Sigmoid colon (tissue), 7 donors: ENCODE results near the gene TTYH1. TPM values are rescaled to one million over a fixed set of nuclear protein-coding genes. Genes with fewer than 3 reads are reported as not detected.

ENCODE experiments used
- DNase-seq: peaks from one replicate; pipeline ENCODE4 v3.0.0-alpha.2; 2019
- H3K27ac ChIP-seq, 4 donors: fragments of 200-600 bp; sonication (generic); one replicate each; pipeline ENCODE4 v1.5.1; 2016 to 2019; ENCODE audit warnings: mild to moderate bottlenecking in 1 of 4
- H3K27me3 ChIP-seq, 3 donors: fragments of 200-600 bp; sonication (generic); one replicate each; pipeline ENCODE4 v1.5.1; 2019; ENCODE audit warnings: mild to moderate bottlenecking in 1 of 3
- H3K36me3 ChIP-seq, 4 donors: fragments of 200-600 bp; sonication (generic); one replicate each; pipeline ENCODE4 v1.5.1; 2016 to 2019
- H3K4me1 ChIP-seq, 4 donors: fragments of 200-600 bp; sonication (generic); one replicate each; pipeline ENCODE4 v1.5.1; 2017 to 2019
- H3K4me3 ChIP-seq, 4 donors: fragments of 200-600 bp; sonication (generic); one replicate each; pipeline ENCODE4 v1.5.1; 2017 to 2019; ENCODE audit warnings: mild to moderate bottlenecking in 2 of 4, moderate library complexity in 1 of 4
- H3K9me3 ChIP-seq, 4 donors: fragments of 200-600 bp in 3 of 4; sonication (generic) in 3 of 4; one replicate each; pipeline versions ENCODE4 v1.5.1 to v1.6.1; 2013 to 2019
- CTCF ChIP-seq, 4 experiments: fragments of 450-650 bp in 3 of 4; fragments of 200-600 bp in 1 of 4; IDR thresholded peaks; one replicate each; pipeline ENCODE4 v1.5.1; 2016 to 2019; ENCODE audit warnings: antibody characterized with exemption in 4 of 4, mild to moderate bottlenecking in 3 of 4, moderate library complexity in 2 of 4
- EP300 ChIP-seq, 4 donors: sonication (generic); formaldehyde crosslinking; IDR thresholded peaks; one replicate each; pipeline ENCODE4 v1.6.1; 2017; ENCODE audit warnings: antibody characterized with exemption in 4 of 4
- POLR2A ChIP-seq, 2 donors: fragments of 450-650 bp; IDR thresholded peaks; one replicate each; pipeline ENCODE4 v1.6.1; 2016; ENCODE audit warnings: antibody characterized with exemption in 2 of 2, mild to moderate bottlenecking in 2 of 2, moderate library complexity in 2 of 2
- POLR2AphosphoS5 ChIP-seq, 4 donors: sonication (generic); formaldehyde crosslinking; IDR thresholded peaks; one replicate each; pipeline ENCODE4 v1.6.1; 2017; ENCODE audit warnings: antibody characterized with exemption in 4 of 4
- WGBS, 2 donors: extraction: QIAGEN DNeasy Blood & Tissue Kit; methylation state at CpG; one replicate each; pipeline ENCODE4 v1.1.7; 2013; 5-methylcytosine and 5-hydroxymethylcytosine counted together
- intact Hi-C: fragments of 100-400 bp; cut with DNase I; formaldehyde crosslinking; loops from one replicate; pipeline ENCODE4 v1.15.1; 2023
- polyA plus RNA-seq, 3 donors: library from polyadenylated mRNA; stranded (reverse); fragments of 200-250 nt; gene quantifications; one replicate each; pipeline ENCODE4 v1.2.3, GENCODE V29; 2013
- total RNA-seq, 4 donors: library from RNA; depleted of rRNA; stranded (reverse); fragments of >200 nt; gene quantifications; one replicate each; pipeline ENCODE4 v1.1.0, GENCODE V29; 2016
- donor health status: healthy with polysubstance abuse.
- donor health status: Bipolar disorder and iron deficiency.
- donor health status: healthy.

TTYH1 gene
- total and polyA plus RNA-seq, 7 donors: 0.23 to 5.4 (median 2.5) TPM

- no peaks in the 10 kb centered on the region for H3K9me3 ChIP-seq
- TF ChIP-seq CTCF (IDR thresholded peaks at IDR 0.05): no peak
- no peak for TF ChIP-seq POLR2A (IDR thresholded peaks at IDR 0.05)
- peaks cover 0 to 3% (median 0%) of the 10 kb centered on the region in 3 donors for H3K27me3 ChIP-seq
- intact Hi-C loops: no loop called here
- WGBS, 2 donors: 71 to 89% methylated on average over 6 of the region's 6 CpGs
- H3K4me3 ChIP-seq: no peak overlapping the region
- H3K4me1 ChIP-seq: no peaks in the 10 kb centered on the region
- H3K27ac ChIP-seq: no peak overlapping the region
- H3K36me3 ChIP-seq: no peaks in the 10 kb centered on the region
- no peak for DNase-seq
Measured at GRCh38 chr19:54400913-54401312, 14.4 kb upstream of the TTYH1 start.

DNA sequence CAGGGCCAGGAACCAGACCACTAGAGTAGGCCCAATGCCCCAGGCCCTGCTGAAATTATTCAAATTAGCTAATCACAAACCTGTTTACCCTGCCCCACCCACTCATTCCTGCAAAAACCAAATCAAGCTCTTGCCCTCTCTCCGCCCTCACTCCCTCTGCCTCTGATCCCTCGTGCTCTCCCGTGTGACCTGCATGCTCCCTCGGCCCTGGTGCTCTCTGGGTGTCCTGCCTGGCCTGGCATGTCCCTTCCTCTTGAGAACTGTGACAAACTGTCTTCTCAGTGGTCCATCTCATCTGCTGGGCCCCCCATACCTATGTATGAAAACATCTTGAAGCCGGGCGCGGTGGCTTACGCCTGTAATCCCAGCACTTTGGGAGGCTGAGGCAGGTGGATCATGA lies 12.2 kb upstream of the TTYH1 start:
- no peak for DNase-seq
- 85 to 90% methylated on average over 8 of the region's 8 CpGs for WGBS, 2 donors

DNA sequence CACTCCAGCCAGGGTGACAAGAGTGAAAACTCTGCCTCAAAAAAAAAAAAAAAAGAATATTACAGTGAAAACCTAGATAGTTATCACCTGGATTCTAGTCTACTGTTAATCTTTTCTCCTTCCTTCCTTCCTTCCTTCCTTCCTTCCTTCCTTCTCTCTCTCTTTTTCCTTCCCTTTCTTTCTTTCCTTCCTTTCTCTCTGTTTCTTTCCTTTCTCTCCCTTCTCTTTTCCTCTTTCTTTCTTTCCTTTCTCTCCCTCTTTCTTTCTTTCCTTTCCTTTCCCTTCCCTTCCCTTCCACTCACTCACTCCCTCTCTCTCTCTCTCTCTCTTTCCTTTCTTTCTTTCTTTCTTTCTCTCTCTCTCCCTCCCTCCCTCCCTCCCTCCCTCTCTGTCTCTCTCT lies 9.6 kb upstream of the TTYH1 start:
- H3K4me3 ChIP-seq: no peak overlapping the region
- no peak overlapping the region for H3K27ac ChIP-seq
- TF ChIP-seq CTCF (IDR thresholded peaks at IDR 0.05) (no peak), POLR2A (IDR thresholded peaks at IDR 0.05) (no peak), POLR2AphosphoS5 (IDR thresholded peaks at IDR 0.05) (no peak)
- DNase-seq: no peak
- H3K27me3 ChIP-seq: peaks cover 0 to 4% (median 0%) of the 10 kb centered on the region in 3 donors
- intact Hi-C loops: no loop called here
- H3K36me3 ChIP-seq: no peaks in the 10 kb centered on the region
- H3K4me1 ChIP-seq: no peaks in the 10 kb centered on the region
- H3K9me3 ChIP-seq: no peaks in the 10 kb centered on the region

More for the DNA sequence above, 12.2 kb upstream of the TTYH1 start:
- Histone ChIP-seq H3K27me3 (peaks cover 0 to 3% (median 0%) of the 10 kb centered on the region in 3 donors), H3K9me3 (no peaks in the 10 kb centered on the region), H3K4me3 (no peak overlapping the region), H3K27ac (no peak overlapping the region), H3K36me3 (no peaks in the 10 kb centered on the region), H3K4me1 (no peaks in the 10 kb centered on the region)
- TF ChIP-seq POLR2AphosphoS5 (IDR thresholded peaks at IDR 0.05) (no peak), EP300 (IDR thresholded peaks at IDR 0.05) (no peak), POLR2A (IDR thresholded peaks at IDR 0.05) (no peak), CTCF (IDR thresholded peaks at IDR 0.05) (no peak)
- intact Hi-C loops: no loop called here

DNA sequence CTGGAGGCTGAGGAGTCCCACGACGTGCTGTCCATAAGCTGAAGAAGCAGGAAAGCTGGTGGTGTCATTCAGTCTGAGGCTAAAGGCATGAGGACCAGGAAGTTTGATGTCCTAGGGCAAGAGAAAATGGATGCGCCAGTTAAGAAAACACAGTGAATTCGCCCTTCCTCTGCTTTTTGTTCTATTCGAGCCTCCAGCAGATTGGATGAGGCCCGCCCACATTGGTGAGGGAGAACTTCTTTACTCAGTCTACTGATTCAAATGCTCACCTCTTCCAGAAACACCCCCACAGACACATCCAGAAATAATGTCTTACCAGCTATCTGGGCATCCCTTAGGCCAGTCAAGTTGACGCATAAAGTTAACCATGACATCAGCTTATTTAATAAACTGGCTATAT lies 7.5 kb upstream of the TTYH1 start:
- Histone ChIP-seq H3K36me3 (no peaks in the 10 kb centered on the region), H3K9me3 (no peaks in the 10 kb centered on the region), H3K4me1 (no peaks in the 10 kb centered on the region), H3K27me3 (peaks cover 0 to 20% (median under 1%) of the 10 kb centered on the region in 3 donors), H3K27ac (no peak overlapping the region), H3K4me3 (no peak overlapping the region)
- 89 to 92% methylated on average over 7 of the region's 7 CpGs for WGBS, 2 donors
- intact Hi-C loops: no loop called here
- TF ChIP-seq EP300 (IDR thresholded peaks at IDR 0.05) (no peak), POLR2A (IDR thresholded peaks at IDR 0.05) (no peak), CTCF (IDR thresholded peaks at IDR 0.05) (no peak), POLR2AphosphoS5 (IDR thresholded peaks at IDR 0.05) (no peak)
- no peak for DNase-seq

DNA sequence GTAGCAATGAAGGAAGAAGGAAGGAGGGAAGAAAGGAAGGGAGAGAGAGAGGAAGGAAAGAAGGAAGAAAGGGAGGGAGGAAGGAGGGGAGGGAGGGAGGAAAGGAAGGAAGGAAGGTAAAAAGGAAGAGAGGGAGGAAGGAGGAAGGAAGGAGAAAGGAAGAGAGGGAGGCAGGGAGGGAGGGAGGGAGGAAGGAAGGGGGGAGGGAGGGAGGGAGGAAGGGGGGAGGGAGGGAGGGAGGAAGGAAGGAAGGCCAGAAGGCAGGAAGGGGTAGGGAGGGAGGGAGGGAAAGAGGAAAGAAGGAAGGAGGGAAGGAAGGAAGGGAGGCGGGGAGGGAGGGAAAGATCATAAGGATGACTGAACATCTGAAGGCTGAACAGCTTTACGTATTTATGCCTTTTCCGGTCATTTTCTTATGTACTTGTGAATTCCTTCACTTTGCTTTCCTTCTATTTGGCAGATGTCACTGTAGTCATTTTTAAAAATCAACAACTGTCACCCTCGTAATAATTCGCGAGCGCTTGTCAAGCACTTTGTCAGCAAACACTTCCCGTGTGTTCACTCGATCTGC lies 6.7 kb upstream of the TTYH1 start:
- H3K9me3 ChIP-seq: no peaks in the 10 kb centered on the region
- no peak for TF ChIP-seq EP300 (IDR thresholded peaks at IDR 0.05)

More for the DNA sequence above, 6.7 kb upstream of the TTYH1 start:
- H3K27me3 ChIP-seq: peaks cover 0 to 24% (median 3%) of the 10 kb centered on the region in 3 donors
- WGBS, 2 donors: 79 to 82% methylated on average over 9 of the region's 9 CpGs
- intact Hi-C loops: no loop called here
- H3K4me1 ChIP-seq: no peaks in the 10 kb centered on the region
- H3K27ac ChIP-seq: no peak overlapping the region
- no peak for DNase-seq
- no peak overlapping the region for H3K4me3 ChIP-seq
- H3K36me3 ChIP-seq: no peaks in the 10 kb centered on the region
